CD14-positive monocyte (primary cell): ENCODE results near the gene AQP3. TPM values are rescaled to one million over a fixed set of nuclear protein-coding genes. Genes with fewer than 3 reads are reported as not detected.

Experiments
- DNase-seq, 3 donors: peaks; one replicate each; pipeline ENCODE4 v3.0.0-alpha.2; 2011 to 2022
- H2AFZ ChIP-seq: 2 replicates; pipeline ENCODE4 v1.6.0; 2012; ENCODE audit warnings: mild to moderate bottlenecking, low read depth, low read length, inconsistent platforms; ENCODE audit not compliant: insufficient read depth, poor library complexity, severe bottlenecking
- H3K27ac ChIP-seq, 2 donors: 1 replicate in 1 of 2; 2 replicates in 1 of 2; pipeline ENCODE4 v1.5.1; 2012 to 2013; ENCODE audit warnings: low read length in 2 of 2, control low read depth in 1 of 2, inconsistent platforms in 1 of 2, low read depth in 1 of 2, mild to moderate bottlenecking in 1 of 2
- H3K27me3 ChIP-seq, 2 donors: one replicate each; pipeline versions ENCODE4 v1.6.0 to v1.6.1; 2011 to 2013; ENCODE audit warnings: low read length in 2 of 2; ENCODE audit not compliant: control insufficient read depth in 2 of 2, insufficient read depth in 2 of 2
- H3K36me3 ChIP-seq, 2 donors: replicated peaks in 1 of 2; 1 replicate in 1 of 2; 2 replicates in 1 of 2; pipeline versions ENCODE4 v1.5.1 to v1.6.1; 2012 to 2013; ENCODE audit warnings: low read length in 2 of 2, control low read depth in 1 of 2, inconsistent platforms in 1 of 2, mild to moderate bottlenecking in 1 of 2; ENCODE audit not compliant: insufficient read depth in 2 of 2, control insufficient read depth in 1 of 2
- H3K4me1 ChIP-seq, 2 donors: 1 replicate in 1 of 2; 2 replicates in 1 of 2; pipeline versions ENCODE4 v1.5.1 to v1.6.1; 2012 to 2013; ENCODE audit warnings: low read length in 2 of 2, control low read depth in 1 of 2, inconsistent platforms in 1 of 2, mild to moderate bottlenecking in 1 of 2, moderate library complexity in 1 of 2; ENCODE audit not compliant: insufficient read depth in 2 of 2, control insufficient read depth in 1 of 2
- H3K4me2 ChIP-seq: replicated peaks from 2 replicates; pipeline ENCODE3; 2012; ENCODE audit warnings: low read length, moderate library complexity, mild to moderate bottlenecking; ENCODE audit not compliant: poor library complexity, severe bottlenecking; ENCODE audit errors: extremely low read depth
- H3K4me3 ChIP-seq, 3 experiments: fragments of 200-600 bp in 1 of 3; sonication (generic) in 1 of 3; replicated peaks in 1 of 3; 1 replicate in 2 of 3; 2 replicates in 1 of 3; pipeline ENCODE4 v1.5.1; 2011 to 2013; ENCODE audit warnings: low read length in 3 of 3, mild to moderate bottlenecking in 3 of 3, control low read depth in 2 of 3, low read depth in 2 of 3, inconsistent platforms in 1 of 3, moderate library complexity in 1 of 3
- H3K79me2 ChIP-seq: 2 replicates; pipeline ENCODE4 v1.6.0; 2012; ENCODE audit warnings: mild to moderate bottlenecking, control low read depth, inconsistent platforms, low read length, moderate library complexity; ENCODE audit not compliant: insufficient read depth
- H3K9ac ChIP-seq: 2 replicates; pipeline ENCODE4 v1.6.0; 2017; ENCODE audit warnings: low read length, mild to moderate bottlenecking; ENCODE audit not compliant: insufficient read depth, poor library complexity, severe bottlenecking
- H3K9me3 ChIP-seq, 2 donors: replicated peaks in 1 of 2; 1 replicate in 1 of 2; 2 replicates in 1 of 2; pipeline versions ENCODE4 v1.5.1 to v1.6.1; 2012 to 2013; ENCODE audit warnings: low read length in 2 of 2, control low read depth in 1 of 2; ENCODE audit not compliant: control insufficient read depth in 1 of 2, insufficient read depth in 1 of 2
- H4K20me1 ChIP-seq: 2 replicates; pipeline ENCODE4 v1.6.0; 2012; ENCODE audit warnings: mild to moderate bottlenecking, low read length, control low read depth, moderate library complexity; ENCODE audit not compliant: insufficient read depth
- H3K27ac Mint-ChIP-seq, 7 donors: one replicate each; pipeline ENCODE4 v1.8.0; 2020; ENCODE audit warnings: mild to moderate bottlenecking in 7 of 7, mixed read lengths in 7 of 7, moderate library complexity in 6 of 7, inconsistent platforms in 2 of 7
- H3K27me3 Mint-ChIP-seq, 3 donors: one replicate each; pipeline ENCODE4 v1.8.0; 2021 to 2022; ENCODE audit warnings: low read depth in 3 of 3, mild to moderate bottlenecking in 3 of 3, mixed read lengths in 3 of 3, moderate library complexity in 3 of 3, inconsistent platforms in 1 of 3
- H3K36me3 Mint-ChIP-seq, 2 donors: one replicate each; pipeline ENCODE4 v1.8.0; 2020; ENCODE audit warnings: mixed read lengths in 2 of 2, inconsistent platforms in 1 of 2, mild to moderate bottlenecking in 1 of 2
- H3K4me1 Mint-ChIP-seq: one replicate; pipeline ENCODE4 v1.8.0; 2020; ENCODE audit warnings: mild to moderate bottlenecking, mixed read lengths
- H3K4me3 Mint-ChIP-seq, 2 donors: one replicate each; pipeline ENCODE4 v1.8.0; 2020; ENCODE audit warnings: mild to moderate bottlenecking in 2 of 2, mixed read lengths in 2 of 2, moderate library complexity in 1 of 2
- H3K9me3 Mint-ChIP-seq, 7 donors: one replicate each; pipeline ENCODE4 v1.8.0; 2020 to 2022; ENCODE audit warnings: mixed read lengths in 7 of 7, mild to moderate bottlenecking in 6 of 7, moderate library complexity in 6 of 7, inconsistent platforms in 2 of 7
- WGBS: methylation state at CpG from one replicate; pipeline ENCODE4 v1.1.5; 2013; ENCODE audit warnings: missing lambda C conversion rate; ENCODE audit not compliant: insufficient coverage; 5-methylcytosine and 5-hydroxymethylcytosine counted together
- intact Hi-C, 2 donors: fragments of 100-400 bp; cut with micrococcal nuclease; formaldehyde crosslinking; loops; one replicate each; pipeline versions ENCODE4 v1.15.0 to v1.15.1; 2023
- polyA plus RNA-seq, 3 donors: library from polyadenylated mRNA; depleted of rRNA in 1 of 3; unstranded in 2 of 3; stranded (reverse) in 1 of 3; fragments of 300-500 nt in 2 of 3; fragments of >200 nt in 1 of 3; fragmentation: Illumina TruSeq in 2 of 3; gene quantifications; 1 replicate in 2 of 3; 2 replicates in 1 of 3; pipeline ENCODE4 v1.2.3, GENCODE V29; 2012 to 2021
- TF ChIP-seq, protein P1 (sequence below): fragments of 200-600 bp; IDR thresholded peaks from one replicate; pipeline ENCODE4 v1.8.0; 2022; ENCODE audit warnings: antibody characterized with exemption, mild to moderate bottlenecking

The AQP3 gene
- polyA plus RNA-seq, 3 donors = 0.39 to 0.70 (median 0.63) TPM

DNA sequence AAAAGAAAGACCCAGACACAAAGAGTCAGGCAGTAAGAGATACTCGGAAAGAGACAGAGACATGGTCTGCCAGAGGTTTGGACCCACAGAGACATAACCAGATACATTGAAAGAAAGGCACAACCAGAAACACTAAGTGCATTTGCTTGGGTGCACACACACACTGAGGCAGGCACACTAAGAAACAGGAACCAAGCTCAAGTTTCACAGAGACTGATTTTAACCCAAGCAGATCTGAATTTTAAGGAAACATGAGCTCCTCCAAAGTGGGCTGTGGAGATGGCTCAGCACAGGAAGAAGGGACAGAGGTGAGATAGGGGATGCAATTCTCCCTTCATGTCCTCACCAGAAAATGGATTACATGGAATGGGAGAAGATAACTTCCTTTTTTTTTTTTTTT lies 9.5 kb downstream of the AQP3 start:
- H3K4me2 ChIP-seq = no peak overlapping the region
- Mint-ChIP-seq H3K4me1 (no peaks in the 10 kb centered on the region), H3K27ac (no peak overlapping the region), H3K27me3 (peaks cover 3 to 6% (median 3%) of the 10 kb centered on the region in 3 donors), H3K4me3 (no peak overlapping the region), H3K36me3 (no peaks in the 10 kb centered on the region), H3K9me3 (no peaks in the 10 kb centered on the region)
- H3K9me3 ChIP-seq = no peaks in the 10 kb centered on the region
- no peaks in the 10 kb centered on the region for H4K20me1 ChIP-seq
- no peaks in the 10 kb centered on the region for H3K79me2 ChIP-seq
- intact Hi-C loops = no loop called here
- H3K36me3 ChIP-seq = no peaks in the 10 kb centered on the region
- H2AFZ ChIP-seq = no peak overlapping the region
- H3K27ac ChIP-seq = no peak overlapping the region
- H3K27me3 ChIP-seq = no peaks in the 10 kb centered on the region
- no CpG with 5 or more reads among the region's 1 CpG for WGBS
- no peak for DNase-seq
- H3K4me3 ChIP-seq = no peak overlapping the region
- no peak overlapping the region for H3K9ac ChIP-seq
- TF ChIP-seq, protein P1, sequence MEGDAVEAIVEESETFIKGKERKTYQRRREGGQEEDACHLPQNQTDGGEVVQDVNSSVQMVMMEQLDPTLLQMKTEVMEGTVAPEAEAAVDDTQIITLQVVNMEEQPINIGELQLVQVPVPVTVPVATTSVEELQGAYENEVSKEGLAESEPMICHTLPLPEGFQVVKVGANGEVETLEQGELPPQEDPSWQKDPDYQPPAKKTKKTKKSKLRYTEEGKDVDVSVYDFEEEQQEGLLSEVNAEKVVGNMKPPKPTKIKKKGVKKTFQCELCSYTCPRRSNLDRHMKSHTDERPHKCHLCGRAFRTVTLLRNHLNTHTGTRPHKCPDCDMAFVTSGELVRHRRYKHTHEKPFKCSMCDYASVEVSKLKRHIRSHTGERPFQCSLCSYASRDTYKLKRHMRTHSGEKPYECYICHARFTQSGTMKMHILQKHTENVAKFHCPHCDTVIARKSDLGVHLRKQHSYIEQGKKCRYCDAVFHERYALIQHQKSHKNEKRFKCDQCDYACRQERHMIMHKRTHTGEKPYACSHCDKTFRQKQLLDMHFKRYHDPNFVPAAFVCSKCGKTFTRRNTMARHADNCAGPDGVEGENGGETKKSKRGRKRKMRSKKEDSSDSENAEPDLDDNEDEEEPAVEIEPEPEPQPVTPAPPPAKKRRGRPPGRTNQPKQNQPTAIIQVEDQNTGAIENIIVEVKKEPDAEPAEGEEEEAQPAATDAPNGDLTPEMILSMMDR = no peak
- H3K4me1 ChIP-seq = no peaks in the 10 kb centered on the region

DNA sequence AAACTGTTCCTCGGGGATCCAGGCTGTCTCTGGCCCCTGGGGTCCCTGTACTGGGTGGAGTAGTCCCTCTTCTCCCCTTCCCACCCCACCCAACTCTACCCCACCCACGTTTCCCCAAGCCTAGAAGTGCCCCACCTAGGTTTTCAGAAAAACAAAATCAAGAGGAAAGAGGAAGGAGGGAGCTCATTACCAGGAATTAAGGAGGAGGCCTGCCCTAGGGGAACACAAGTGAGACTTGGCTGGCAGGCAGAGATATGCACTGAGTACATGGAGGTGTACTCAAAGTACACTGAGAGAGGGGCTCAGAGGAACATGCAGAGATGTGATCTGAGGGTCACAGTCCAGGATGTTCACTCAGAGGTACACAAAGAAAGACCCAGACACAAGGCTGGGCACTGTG lies 10.2 kb downstream of the AQP3 start:
- Histone ChIP-seq H3K4me1 (no peaks in the 10 kb centered on the region), H3K27ac (no peak overlapping the region), H3K9me3 (no peaks in the 10 kb centered on the region), H3K9ac (no peak overlapping the region), H3K4me2 (no peak overlapping the region), H3K4me3 (no peak overlapping the region), H3K79me2 (no peaks in the 10 kb centered on the region), H3K27me3 (no peaks in the 10 kb centered on the region), H3K36me3 (no peaks in the 10 kb centered on the region), H2AFZ (no peak overlapping the region), H4K20me1 (no peaks in the 10 kb centered on the region)
- no peak overlapping the region for H3K4me3 Mint-ChIP-seq
- TF ChIP-seq, protein P1 = no peak
- DNase-seq = no peak
- H3K9me3 Mint-ChIP-seq = no peaks in the 10 kb centered on the region
- WGBS = no CpG with 5 or more reads among the region's 2 CpGs
- H3K4me1 Mint-ChIP-seq = no peaks in the 10 kb centered on the region
- peaks cover 3 to 6% (median 3%) of the 10 kb centered on the region in 3 donors for H3K27me3 Mint-ChIP-seq
- no peaks in the 10 kb centered on the region for H3K36me3 Mint-ChIP-seq
- intact Hi-C loops = no loop called here
- peak overlapping the region in 1 of 7 donors; percentile 41 for H3K27ac Mint-ChIP-seq
